H9 (cell line): Measurements from ENCODE around the gene P2RY12. TPM values are rescaled to one million over a fixed set of nuclear protein-coding genes. Genes with fewer than 3 reads are reported as not detected.

Experiments
- DNase-seq: peaks from one replicate; pipeline ENCODE4 v3.0.0-alpha.2; 2017
- H2AFZ ChIP-seq: one replicate; pipeline ENCODE4 v1.6.1; 2013; ENCODE audit warnings: mild to moderate bottlenecking, low read length, control low read depth, moderate library complexity
- H2AK5ac ChIP-seq: 2 replicates; pipeline ENCODE4 v1.6.1; 2013; ENCODE audit warnings: low read length, control low read depth, mixed read lengths; ENCODE audit not compliant: insufficient read length
- H2BK120ac ChIP-seq: one replicate; pipeline ENCODE4 v1.6.1; 2013; ENCODE audit warnings: low read depth, mild to moderate bottlenecking, low read length, control low read depth, inconsistent platforms; ENCODE audit not compliant: poor library complexity, severe bottlenecking
- H2BK12ac ChIP-seq: 2 replicates; pipeline ENCODE4 v1.6.1; 2013; ENCODE audit warnings: low read length, control low read depth, mixed read lengths, low read depth; ENCODE audit not compliant: insufficient read length
- H2BK15ac ChIP-seq: 2 replicates; pipeline ENCODE4 v1.6.1; 2013; ENCODE audit warnings: low read depth, low read length, control low read depth
- H2BK20ac ChIP-seq: one replicate; pipeline ENCODE4 v1.6.1; 2013; ENCODE audit warnings: low read depth, mild to moderate bottlenecking, low read length, control low read depth, inconsistent platforms; ENCODE audit not compliant: poor library complexity, severe bottlenecking
- H2BK5ac ChIP-seq: 2 replicates; pipeline ENCODE4 v1.6.1; 2013; ENCODE audit warnings: low read length, control low read depth, mixed read lengths; ENCODE audit not compliant: insufficient read length
- H3K14ac ChIP-seq: 2 replicates; pipeline ENCODE4 v1.6.1; 2013; ENCODE audit warnings: low read length, control low read depth; ENCODE audit not compliant: insufficient read depth
- H3K18ac ChIP-seq: 2 replicates; pipeline ENCODE4 v1.6.1; 2013; ENCODE audit warnings: low read depth, mild to moderate bottlenecking, mixed read lengths, low read length, control low read depth; ENCODE audit not compliant: insufficient read length
- H3K23ac ChIP-seq: 2 replicates; pipeline ENCODE4 v1.6.1; 2013; ENCODE audit warnings: low read length, control low read depth, mixed read lengths, low read depth; ENCODE audit not compliant: insufficient read length
- H3K23me2 ChIP-seq: 2 replicates; pipeline ENCODE4 v1.6.1; 2013; ENCODE audit warnings: low read depth, mild to moderate bottlenecking, mixed read lengths, low read length, control low read depth; ENCODE audit not compliant: insufficient read length, poor library complexity, severe bottlenecking
- H3K27ac ChIP-seq: 2 replicates; pipeline ENCODE4 v1.5.1; 2013; ENCODE audit warnings: low read length, control low read depth, mixed read lengths, low read depth; ENCODE audit not compliant: insufficient read length
- H3K27me3 ChIP-seq: 2 replicates; pipeline ENCODE4 v1.6.1; 2013; ENCODE audit warnings: low read length, control low read depth, inconsistent platforms; ENCODE audit not compliant: insufficient read depth
- H3K4ac ChIP-seq: 2 replicates; pipeline ENCODE4 v1.6.1; 2013; ENCODE audit warnings: low read depth, mild to moderate bottlenecking, control low read depth, inconsistent platforms, low read length, moderate library complexity
- H3K4me1 ChIP-seq: 2 replicates; pipeline ENCODE4 v1.6.1; 2013; ENCODE audit warnings: low read length, control low read depth, inconsistent platforms; ENCODE audit not compliant: insufficient read depth
- H3K4me2 ChIP-seq: 2 replicates; pipeline ENCODE4 v1.6.1; 2013; ENCODE audit warnings: low read length, control low read depth, mixed read lengths; ENCODE audit not compliant: insufficient read length, insufficient read depth
- H3K56ac ChIP-seq: 2 replicates; pipeline ENCODE4 v1.6.1; 2013; ENCODE audit warnings: low read depth, mild to moderate bottlenecking, mixed read lengths, low read length, control low read depth; ENCODE audit not compliant: insufficient read length
- H3K79me1 ChIP-seq: 2 replicates; pipeline ENCODE4 v1.6.1; 2013; ENCODE audit warnings: low read depth, mild to moderate bottlenecking, moderate library complexity, low read length, control low read depth, inconsistent platforms; ENCODE audit not compliant: insufficient read depth, poor library complexity, severe bottlenecking
- H3K79me2 ChIP-seq: 2 replicates; pipeline ENCODE4 v1.6.1; 2013; ENCODE audit warnings: low read length, control low read depth, inconsistent platforms; ENCODE audit not compliant: insufficient read depth
- H3K9ac ChIP-seq: 2 replicates; pipeline ENCODE4 v1.6.1; 2013; ENCODE audit warnings: low read length, control low read depth, mixed read lengths; ENCODE audit not compliant: insufficient read length; ENCODE audit errors: extremely low read depth
- H3K9me3 ChIP-seq: one replicate; pipeline ENCODE4 v1.6.1; 2013; ENCODE audit warnings: low read depth, low read length, inconsistent platforms; ENCODE audit not compliant: control insufficient read depth
- H3T11ph ChIP-seq: one replicate; pipeline ENCODE4 v1.6.1; 2013; ENCODE audit warnings: mild to moderate bottlenecking, low read length, control low read depth, inconsistent platforms
- H4K20me1 ChIP-seq: one replicate; pipeline ENCODE4 v1.6.1; 2013; ENCODE audit not compliant: control insufficient read depth, insufficient read length, insufficient read depth
- H4K5ac ChIP-seq: 2 replicates; pipeline ENCODE4 v1.6.1; 2013; ENCODE audit warnings: low read depth, mild to moderate bottlenecking, mixed read lengths, low read length, control low read depth; ENCODE audit not compliant: insufficient read length
- H4K8ac ChIP-seq: replicated peaks from 2 replicates; pipeline ENCODE4 v1.6.1; 2013; ENCODE audit warnings: low read length, control low read depth, mixed read lengths, low read depth; ENCODE audit not compliant: insufficient read length
- H4K91ac ChIP-seq: 2 replicates; pipeline ENCODE4 v1.6.1; 2013; ENCODE audit warnings: low read depth, mild to moderate bottlenecking, moderate library complexity, mixed read lengths, low read length, control low read depth; ENCODE audit not compliant: insufficient read length
- H3K27ac Mint-ChIP-seq, 3 experiments: 2 replicates in 2 of 3; 3 replicates in 1 of 3; pipeline ENCODE4 v1.8.0; 2020 to 2021; ENCODE audit warnings: mixed read lengths in 3 of 3, mild to moderate bottlenecking in 1 of 3, moderate library complexity in 1 of 3
- H3K27me3 Mint-ChIP-seq: 2 replicates; pipeline ENCODE4 v1.8.0; 2021; ENCODE audit warnings: low read depth, mild to moderate bottlenecking, moderate library complexity, mixed read lengths
- H3K36me3 Mint-ChIP-seq, 3 experiments: 2 replicates in 2 of 3; 3 replicates in 1 of 3; pipeline ENCODE4 v1.8.0; 2020 to 2021; ENCODE audit warnings: low read depth in 3 of 3, mixed read lengths in 3 of 3; ENCODE audit not compliant: insufficient read depth in 1 of 3
- H3K4me1 Mint-ChIP-seq, 2 experiments: 2 replicates each; pipeline ENCODE4 v1.8.0; 2020; ENCODE audit warnings: mixed read lengths in 2 of 2
- H3K4me3 Mint-ChIP-seq, 2 experiments: 2 replicates in 1 of 2; 3 replicates in 1 of 2; pipeline ENCODE4 v1.8.0; 2020 to 2021; ENCODE audit warnings: mild to moderate bottlenecking in 2 of 2, mixed read lengths in 2 of 2, moderate library complexity in 1 of 2
- H3K9me3 Mint-ChIP-seq, 2 experiments: 2 replicates in 1 of 2; 3 replicates in 1 of 2; pipeline ENCODE4 v1.8.0; 2020; ENCODE audit warnings: mild to moderate bottlenecking in 2 of 2, mixed read lengths in 2 of 2, moderate library complexity in 1 of 2
- WGBS: extraction: QIAGEN DNeasy Blood & Tissue Kit; methylation state at CpG from one replicate; pipeline ENCODE4 v1.1.7; 2013; ENCODE audit warnings: missing lambda C conversion rate, low lambda C conversion rate, mixed read lengths; ENCODE audit not compliant: insufficient read length; ENCODE audit errors: extremely low coverage; 5-methylcytosine and 5-hydroxymethylcytosine counted together
- total RNA-seq: library from RNA; stranded (reverse); gene quantifications from 2 replicates; pipeline ENCODE4 v1.2.1, GENCODE V29; 2021
- TF ChIP-seq, protein P1 (sequence below): fragments of 200-600 bp; sonication (generic); conservative IDR thresholded peaks from 3 replicates; pipeline ENCODE4 v1.8.0; 2021; ENCODE audit warnings: antibody characterized with exemption, mild to moderate bottlenecking

P2RY12 gene
- total RNA-seq, 1 experiment from 2014 or later: not detected

DNA sequence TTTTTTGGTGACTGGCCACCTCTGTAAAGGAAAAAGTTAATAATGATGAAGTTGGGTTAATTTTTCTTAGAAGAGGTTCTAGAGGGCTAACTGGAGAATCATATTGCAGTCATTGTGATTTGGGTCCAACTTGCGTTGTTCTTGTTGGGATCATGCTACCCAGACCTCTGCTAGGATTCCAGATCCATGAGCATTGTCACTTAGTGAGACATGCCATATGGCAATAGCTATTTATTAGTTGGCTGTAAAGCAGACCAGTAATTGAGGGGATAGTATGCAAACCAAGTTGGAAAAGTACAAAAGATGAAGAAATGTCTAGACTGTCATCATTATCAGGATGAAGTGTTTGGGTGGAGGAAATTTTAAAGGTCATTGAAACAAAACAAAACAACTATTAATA lies 30.7 kb upstream of the P2RY12 start:
- Mint-ChIP-seq H3K36me3 (peaks cover 6 to 14% (median 13%) of the 10 kb centered on the region in 3 experiments; a peak in 6 of 7 replicates), H3K27ac (no peak overlapping the region), H3K9me3 (no peaks in the 10 kb centered on the region), H3K4me1 (peaks cover 3 to 7% of the 10 kb centered on the region in 2 experiments; a peak in 2 of 4 replicates), H3K27me3 (no peaks in the 10 kb centered on the region), H3K4me3 (no peak overlapping the region)
- no peak overlapping the region for H3K4me2 ChIP-seq
- no peaks in the 10 kb centered on the region for H4K20me1 ChIP-seq
- no peak overlapping the region for H3K4ac ChIP-seq
- no peak overlapping the region for H3K9ac ChIP-seq
- no peak overlapping the region for H3K56ac ChIP-seq
- H4K91ac ChIP-seq: no peak overlapping the region
- H2BK120ac ChIP-seq: no peak overlapping the region
- H3K14ac ChIP-seq: no peak overlapping the region
- TF ChIP-seq, protein P1, sequence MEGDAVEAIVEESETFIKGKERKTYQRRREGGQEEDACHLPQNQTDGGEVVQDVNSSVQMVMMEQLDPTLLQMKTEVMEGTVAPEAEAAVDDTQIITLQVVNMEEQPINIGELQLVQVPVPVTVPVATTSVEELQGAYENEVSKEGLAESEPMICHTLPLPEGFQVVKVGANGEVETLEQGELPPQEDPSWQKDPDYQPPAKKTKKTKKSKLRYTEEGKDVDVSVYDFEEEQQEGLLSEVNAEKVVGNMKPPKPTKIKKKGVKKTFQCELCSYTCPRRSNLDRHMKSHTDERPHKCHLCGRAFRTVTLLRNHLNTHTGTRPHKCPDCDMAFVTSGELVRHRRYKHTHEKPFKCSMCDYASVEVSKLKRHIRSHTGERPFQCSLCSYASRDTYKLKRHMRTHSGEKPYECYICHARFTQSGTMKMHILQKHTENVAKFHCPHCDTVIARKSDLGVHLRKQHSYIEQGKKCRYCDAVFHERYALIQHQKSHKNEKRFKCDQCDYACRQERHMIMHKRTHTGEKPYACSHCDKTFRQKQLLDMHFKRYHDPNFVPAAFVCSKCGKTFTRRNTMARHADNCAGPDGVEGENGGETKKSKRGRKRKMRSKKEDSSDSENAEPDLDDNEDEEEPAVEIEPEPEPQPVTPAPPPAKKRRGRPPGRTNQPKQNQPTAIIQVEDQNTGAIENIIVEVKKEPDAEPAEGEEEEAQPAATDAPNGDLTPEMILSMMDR: no peak
- H2BK12ac ChIP-seq: no peak overlapping the region
- no peak overlapping the region for H3T11ph ChIP-seq
- H2BK20ac ChIP-seq: no peak overlapping the region
- H4K5ac ChIP-seq: no peak overlapping the region
- no peak overlapping the region for H2AK5ac ChIP-seq
- WGBS: no CpG with 5 or more reads among the region's 1 CpG
- no peaks in the 10 kb centered on the region for H3K27me3 ChIP-seq
- H2BK15ac ChIP-seq: no peak overlapping the region
- no peaks in the 10 kb centered on the region for H3K9me3 ChIP-seq
- no peak overlapping the region for H3K18ac ChIP-seq
- H3K23ac ChIP-seq: no peak overlapping the region
- no peaks in the 10 kb centered on the region for H3K79me1 ChIP-seq
- no peak overlapping the region for H2BK5ac ChIP-seq
- H3K4me1 ChIP-seq: no peaks in the 10 kb centered on the region
- no peaks in the 10 kb centered on the region for H3K79me2 ChIP-seq
- H4K8ac ChIP-seq: no peak overlapping the region
- no peak overlapping the region for H2AFZ ChIP-seq
- H3K27ac ChIP-seq: no peak overlapping the region
- H3K23me2 ChIP-seq: no peaks in the 10 kb centered on the region
- no peak for DNase-seq
